Mammary epithelial cell (primary cell): ENCODE results near the gene DAP.

Experiments used
- CTCF ChIP-seq, 2 donors: IDR thresholded peaks in 1 of 2; conservative IDR thresholded peaks in 1 of 2; 2 replicates each; pipeline ENCODE4 v1.5.1; 2011 to 2012; ENCODE audit warnings: inconsistent platforms in 2 of 2, low read length in 2 of 2, mild to moderate bottlenecking in 2 of 2, control low read depth in 1 of 2, low read depth in 1 of 2; ENCODE audit not compliant: insufficient read depth in 1 of 2; ENCODE audit errors: extremely low read depth in 1 of 2
- EZH2 ChIP-seq: IDR thresholded peaks from 2 replicates; pipeline ENCODE4 v1.6.1; 2012; ENCODE audit warnings: low read length, inconsistent platforms, borderline replicate concordance

- TF ChIP-seq CTCF (conservative IDR thresholded peaks at IDR 0.05 in 1 of 2, IDR thresholded peaks at IDR 0.05 in 1 of 2; ENCODE audit: extremely low read depth in 1 of 2, insufficient read depth in 1 of 2, low read depth in 1 of 2, low read length in 2 of 2) (no peak), EZH2 (no peak)
Measured at GRCh38 chr5:10688651-10689171, 72.3 kb downstream of the DAP start.
